Body of pancreas (tissue), 4 donors: ENCODE data around the gene RPE. TPM values are rescaled to one million over a fixed set of nuclear protein-coding genes. Genes with fewer than 3 reads are reported as not detected.

Experiments
- ATAC-seq: fragments of 150-250 bp; one replicate; pipeline ENCODE4 v1.9.1; 2016
- DNase-seq, 4 donors: peaks; one replicate each; pipeline ENCODE4 v3.0.0-alpha.2; 2019
- H3K27ac ChIP-seq, 4 donors: fragments of 200-600 bp; sonication (generic); 1 replicate in 3 of 4; 2 replicates in 1 of 4; pipeline versions ENCODE4 v1.5.1 to v1.6.1; 2016 to 2019; ENCODE audit warnings: mild to moderate bottlenecking in 1 of 4, mixed read lengths in 1 of 4, moderate library complexity in 1 of 4
- H3K27me3 ChIP-seq, 2 donors: fragments of 200-600 bp; sonication (generic); one replicate each; pipeline ENCODE4 v1.6.0; 2016; ENCODE audit warnings: mild to moderate bottlenecking in 1 of 2
- H3K36me3 ChIP-seq, 2 donors: fragments of 200-600 bp; sonication (generic); replicated peaks in 1 of 2; 2 replicates each; pipeline ENCODE4 v1.5.1; 2016; ENCODE audit warnings: low read depth in 2 of 2; ENCODE audit not compliant: insufficient read depth in 1 of 2
- H3K4me1 ChIP-seq: fragments of 200-600 bp; sonication (generic); one replicate; pipeline ENCODE4 v1.6.0; 2016
- H3K4me3 ChIP-seq, 2 donors: fragments of 200-600 bp; sonication (generic); 1 replicate in 1 of 2; 2 replicates in 1 of 2; pipeline ENCODE4 v1.5.1; 2016 to 2019
- H3K9me3 ChIP-seq, 3 donors: fragments of 200-600 bp; sonication (generic); 1 replicate in 2 of 3; 2 replicates in 1 of 3; pipeline ENCODE4 v1.5.1; 2016
- CTCF ChIP-seq, 7 experiments: fragments of 450-650 bp in 4 of 7; fragments of 200-600 bp in 3 of 7; sonication (generic) in 3 of 7; IDR thresholded peaks; one replicate each; pipeline ENCODE4 v1.5.1; 2016 to 2019; ENCODE audit warnings: antibody characterized with exemption in 7 of 7
- POLR2A ChIP-seq, 3 donors: fragments of 450-650 bp; IDR thresholded peaks; one replicate each; pipeline ENCODE4 v1.6.1; 2016; ENCODE audit warnings: antibody characterized with exemption in 3 of 3, mild to moderate bottlenecking in 2 of 3
- WGBS, 2 donors: methylation state at CpG; one replicate each; pipeline ENCODE4 v1.1.5; 2017; 5-methylcytosine and 5-hydroxymethylcytosine counted together
- intact Hi-C: fragments of 100-400 bp; cut with DNase I; formaldehyde crosslinking; loops from one replicate; pipeline ENCODE4 v1.15.1; 2023
- total RNA-seq, 2 donors: library from RNA; depleted of rRNA; stranded (reverse); fragments of >200 nt; gene quantifications; one replicate each; pipeline ENCODE4 v1.1.0, GENCODE V29; 2016

Gene RPE
- total RNA-seq, 2 donors from 2014 or later, result 22.1 to 37.9 TPM

- ATAC-seq, result no peak
- peaks cover under 1 to 2% of the 10 kb centered on the region in 2 donors for H3K36me3 ChIP-seq
- no peak for DNase-seq
- H3K27me3 ChIP-seq, result no peaks in the 10 kb centered on the region
- TF ChIP-seq POLR2A (IDR thresholded peaks at IDR 0.05), result no peak
- TF ChIP-seq CTCF (IDR thresholded peaks at IDR 0.05), result no peak
- no peak overlapping the region for H3K4me3 ChIP-seq
- H3K9me3 ChIP-seq, result no peaks in the 10 kb centered on the region
- intact Hi-C loops, result no loop called here
- H3K4me1 ChIP-seq, result no peaks in the 10 kb centered on the region
- no peak overlapping the region for H3K27ac ChIP-seq
- WGBS, 2 donors, result 62 to 65% methylated on average over 3 of the region's 3 CpGs
Observed at GRCh38 chr2:210038078-210038477, 35.6 kb downstream of the RPE start.

GRCh38 chr2:210046851-210047500, 44.5 kb downstream of the RPE start:
- Histone ChIP-seq H3K4me1 (no peaks in the 10 kb centered on the region), H3K9me3 (no peaks in the 10 kb centered on the region), H3K27ac (no peak overlapping the region), H3K36me3 (peaks cover 4 to 9% of the 10 kb centered on the region in 2 donors), H3K27me3 (no peaks in the 10 kb centered on the region), H3K4me3 (no peak overlapping the region)
- intact Hi-C loops, result no loop called here
- TF ChIP-seq POLR2A (IDR thresholded peaks at IDR 0.05), result no peak
- no peak for TF ChIP-seq CTCF (IDR thresholded peaks at IDR 0.05)
- ATAC-seq (no peak), DNase-seq (no peak)
- 95 to 97% methylated on average over 2 of the region's 2 CpGs for WGBS, 2 donors

- DNase-seq, result no peak
- Histone ChIP-seq H3K27me3 (no peaks in the 10 kb centered on the region), H3K4me3 (no peak overlapping the region), H3K27ac (no peak overlapping the region), H3K9me3 (peaks cover 0 to 5% (median 0%) of the 10 kb centered on the region in 3 donors), H3K36me3 (no peaks in the 10 kb centered on the region), H3K4me1 (no peaks in the 10 kb centered on the region)
- ATAC-seq, result no peak
- 75 to 90% methylated on average over 1 of the region's 1 CpG for WGBS, 2 donors
- intact Hi-C loops, result no loop called here
- no peak for TF ChIP-seq POLR2A (IDR thresholded peaks at IDR 0.05)
- TF ChIP-seq CTCF (IDR thresholded peaks at IDR 0.05), result no peak
Observed at GRCh38 chr2:210049831-210050230, 47.4 kb downstream of the RPE start.

GRCh38 chr2:210050885-210051284, 48.4 kb downstream of the RPE start:
- WGBS, 2 donors, result 94% methylated on average over 1 of the region's 1 CpG
- no peak for ATAC-seq
- intact Hi-C loops, result no loop called here
- no peak for DNase-seq
- H3K36me3 ChIP-seq, result no peaks in the 10 kb centered on the region
- no peaks in the 10 kb centered on the region for H3K27me3 ChIP-seq
- TF ChIP-seq POLR2A (IDR thresholded peaks at IDR 0.05), result no peak
- no peak for TF ChIP-seq CTCF (IDR thresholded peaks at IDR 0.05)
- no peak overlapping the region for H3K4me3 ChIP-seq
- peaks cover 0 to 10% (median 0%) of the 10 kb centered on the region in 3 donors for H3K9me3 ChIP-seq
- H3K27ac ChIP-seq, result no peak overlapping the region
- no peaks in the 10 kb centered on the region for H3K4me1 ChIP-seq

GRCh38 chr2:210054696-210055095, 52.3 kb downstream of the RPE start:
- TF ChIP-seq CTCF (IDR thresholded peaks at IDR 0.05), result no peak
- TF ChIP-seq POLR2A (IDR thresholded peaks at IDR 0.05), result no peak
- Histone ChIP-seq H3K4me3 (no peak overlapping the region), H3K9me3 (peaks cover 0 to 10% (median 0%) of the 10 kb centered on the region in 3 donors), H3K27ac (no peak overlapping the region), H3K4me1 (no peaks in the 10 kb centered on the region), H3K36me3 (no peaks in the 10 kb centered on the region), H3K27me3 (no peaks in the 10 kb centered on the region)
- DNase-seq (no peak), ATAC-seq (no peak)
- intact Hi-C loops, result no loop called here
- 91 to 100% methylated on average over 1 of the region's 1 CpG for WGBS, 2 donors
